Smooth muscle cell (in vitro differentiated cells): ENCODE data around the gene B3GALT5. TPM values are rescaled to one million over a fixed set of nuclear protein-coding genes. Genes with fewer than 3 reads are reported as not detected.

Experiments
- DNase-seq: peaks from one replicate; lab custom pipeline; 2025; ENCODE audit not compliant: unreplicated experiment; lab: John Stamatoyannopoulos, UW
- H2AFZ ChIP-seq: fragments of 200-600 bp; sonication (generic); 2 replicates; pipeline ENCODE4 v1.6.0; 2016; ENCODE audit warnings: antibody characterized with exemption, low read depth, mild to moderate bottlenecking
- H3F3A ChIP-seq: fragments of 200-600 bp; sonication (generic); 2 replicates; pipeline ENCODE4 v1.6.0; 2017; ENCODE audit warnings: antibody characterized with exemption, low read depth
- H3K27ac ChIP-seq: fragments of 200-600 bp; sonication (generic); 2 replicates; pipeline ENCODE4 v1.5.1; 2016; ENCODE audit warnings: low read depth, mild to moderate bottlenecking
- H3K27me3 ChIP-seq: fragments of 200-600 bp; sonication (generic); 2 replicates; pipeline ENCODE4 v1.6.1; 2016; ENCODE audit warnings: low read depth, mild to moderate bottlenecking
- H3K36me3 ChIP-seq: fragments of 200-600 bp; sonication (generic); 2 replicates; pipeline ENCODE4 v1.5.1; 2016; ENCODE audit warnings: low read depth
- H3K4me1 ChIP-seq: fragments of 200-600 bp; sonication (generic); 2 replicates; pipeline ENCODE4 v1.5.1; 2016; ENCODE audit warnings: low read depth
- H3K4me2 ChIP-seq: fragments of 200-600 bp; sonication (generic); 2 replicates; pipeline ENCODE4 v1.6.0; 2016; ENCODE audit warnings: mild to moderate bottlenecking
- H3K4me3 ChIP-seq: fragments of 200-600 bp; sonication (generic); 2 replicates; pipeline ENCODE4 v1.5.1; 2016; ENCODE audit warnings: mild to moderate bottlenecking
- H3K79me2 ChIP-seq: fragments of 200-600 bp; sonication (generic); 2 replicates; pipeline ENCODE4 v1.6.0; 2016; ENCODE audit warnings: low read depth, mild to moderate bottlenecking
- H3K9ac ChIP-seq: fragments of 200-600 bp; sonication (generic); 2 replicates; pipeline ENCODE4 v1.6.0; 2016; ENCODE audit warnings: low read depth
- H3K9me3 ChIP-seq: fragments of 200-600 bp; sonication (generic); replicated peaks from 2 replicates; pipeline ENCODE4 v1.5.1; 2016; ENCODE audit warnings: low read depth
- H4K20me1 ChIP-seq: fragments of 200-600 bp; sonication (generic); 2 replicates; pipeline ENCODE4 v1.6.0; 2016; ENCODE audit warnings: low read depth
- CTCF ChIP-seq: fragments of 200-600 bp; sonication (generic); IDR thresholded peaks from 2 replicates; pipeline ENCODE4 v1.5.1; 2017; ENCODE audit warnings: borderline replicate concordance, mild to moderate bottlenecking, antibody characterized with exemption; ENCODE audit not compliant: insufficient read depth, poor library complexity, severe bottlenecking
- WGBS: methylation state at CpG from one replicate; pipeline ENCODE4 v1.1.7; 2016; ENCODE audit warnings: low lambda C conversion rate; 5-methylcytosine and 5-hydroxymethylcytosine counted together
- polyA plus RNA-seq: library from polyadenylated mRNA; unstranded; fragments of >200 nt; fragmentation: Nextera tagmentation; extraction: Ambion mirVana; gene quantifications from 2 replicates; pipeline ENCODE4 v1.2.1, GENCODE V29; 2016
- total RNA-seq: library from RNA; depleted of rRNA; stranded (reverse); fragments of >200 nt; gene quantifications from 2 replicates; pipeline ENCODE4 v1.2.3, GENCODE V29; 2014

The B3GALT5 gene
- total and polyA plus RNA-seq, 2 experiments from 2014 or later = 0.73 to 3.8 TPM

- H3K4me3 ChIP-seq = no peak overlapping the region
- H2AFZ ChIP-seq = no peak overlapping the region
- no peaks in the 10 kb centered on the region for H3K36me3 ChIP-seq
- no peaks in the 10 kb centered on the region for H4K20me1 ChIP-seq
- no peak overlapping the region for H3K9ac ChIP-seq
- 87% methylated on average over 4 of the region's 4 CpGs for WGBS
- H3K27ac ChIP-seq = no peak overlapping the region
- no peak overlapping the region for H3K4me2 ChIP-seq
- no peaks in the 10 kb centered on the region for H3K27me3 ChIP-seq
- no peaks in the 10 kb centered on the region for H3K9me3 ChIP-seq
- DNase-seq = no peak
- no peak for TF ChIP-seq CTCF
- H3F3A ChIP-seq = no peaks in the 10 kb centered on the region
- H3K79me2 ChIP-seq = no peaks in the 10 kb centered on the region
- no peaks in the 10 kb centered on the region for H3K4me1 ChIP-seq
Observed at GRCh38 chr21:39587376-39587775, 25.4 kb upstream of the B3GALT5 start.

- H4K20me1 ChIP-seq = no peaks in the 10 kb centered on the region
- no peak overlapping the region for H3K9ac ChIP-seq
- no peak for DNase-seq
- no peak overlapping the region for H2AFZ ChIP-seq
- no peaks in the 10 kb centered on the region for H3K27me3 ChIP-seq
- H3K4me1 ChIP-seq = no peaks in the 10 kb centered on the region
- H3K4me2 ChIP-seq = no peak overlapping the region
- no peak for TF ChIP-seq CTCF
- no peaks in the 10 kb centered on the region for H3K9me3 ChIP-seq
- H3K27ac ChIP-seq = no peak overlapping the region
- no peak overlapping the region for H3K4me3 ChIP-seq
- H3K36me3 ChIP-seq = no peaks in the 10 kb centered on the region
- 61% methylated on average over 1 of the region's 1 CpG for WGBS
- H3F3A ChIP-seq = no peaks in the 10 kb centered on the region
- no peaks in the 10 kb centered on the region for H3K79me2 ChIP-seq
Observed at GRCh38 chr21:39588884-39589283, 23.9 kb upstream of the B3GALT5 start.

- no peaks in the 10 kb centered on the region for H3K79me2 ChIP-seq
- no peaks in the 10 kb centered on the region for H3K36me3 ChIP-seq
- H3K4me2 ChIP-seq = no peak overlapping the region
- no peaks in the 10 kb centered on the region for H3K9me3 ChIP-seq
- H2AFZ ChIP-seq = no peak overlapping the region
- DNase-seq = no peak
- no peaks in the 10 kb centered on the region for H3K4me1 ChIP-seq
- no peak overlapping the region for H3K4me3 ChIP-seq
- H3K27ac ChIP-seq = no peak overlapping the region
- TF ChIP-seq CTCF = no peak
- no peaks in the 10 kb centered on the region for H3F3A ChIP-seq
- H4K20me1 ChIP-seq = no peaks in the 10 kb centered on the region
- H3K27me3 ChIP-seq = no peaks in the 10 kb centered on the region
- no peak overlapping the region for H3K9ac ChIP-seq
Observed at GRCh38 chr21:39593522-39593921, 19.2 kb upstream of the B3GALT5 start.

GRCh38 chr21:39595465-39595864 lies 17.3 kb upstream of the B3GALT5 start:
- 93% methylated on average over 3 of the region's 3 CpGs for WGBS
- H2AFZ ChIP-seq = no peak overlapping the region
- H4K20me1 ChIP-seq = no peaks in the 10 kb centered on the region
- H3K4me3 ChIP-seq = no peak overlapping the region
- H3F3A ChIP-seq = no peaks in the 10 kb centered on the region
- no peak for TF ChIP-seq CTCF
- no peak overlapping the region for H3K4me2 ChIP-seq
- H3K27ac ChIP-seq = no peak overlapping the region
- no peaks in the 10 kb centered on the region for H3K4me1 ChIP-seq
- no peaks in the 10 kb centered on the region for H3K36me3 ChIP-seq
- no peak for DNase-seq
- H3K9me3 ChIP-seq = no peaks in the 10 kb centered on the region
- no peak overlapping the region for H3K9ac ChIP-seq
- H3K79me2 ChIP-seq = no peaks in the 10 kb centered on the region
- H3K27me3 ChIP-seq = no peaks in the 10 kb centered on the region
